Body of pancreas (tissue), 4 donors: ENCODE measurements around the gene CSF2RB.

Experiments used
- CTCF ChIP-seq, 7 experiments: fragments of 450-650 bp in 4 of 7; fragments of 200-600 bp in 3 of 7; sonication (generic) in 3 of 7; IDR thresholded peaks; one replicate each; pipeline ENCODE4 v1.5.1; 2016 to 2019; ENCODE audit warnings: antibody characterized with exemption in 7 of 7
- POLR2A ChIP-seq, 3 donors: fragments of 450-650 bp; IDR thresholded peaks; one replicate each; pipeline ENCODE4 v1.6.1; 2016; ENCODE audit warnings: antibody characterized with exemption in 3 of 3, mild to moderate bottlenecking in 2 of 3

- TF ChIP-seq CTCF (IDR thresholded peaks at IDR 0.05) (no peak), POLR2A (IDR thresholded peaks at IDR 0.05) (no peak)
Observed at GRCh38 chr22:36911887-36912661, 1.4 kb upstream of the CSF2RB start.
